HepG2 (cell line): ENCODE measurements around the gene SLC43A1. TPM values are rescaled to one million over a fixed set of nuclear protein-coding genes. Genes with fewer than 3 reads are reported as not detected.

Experiments used
- HINFP ChIP-seq: sonication (generic); formaldehyde crosslinking; IDR thresholded peaks from 2 replicates; pipeline ENCODE4 v1.4.0; 2020; ENCODE audit warnings: low read depth, mild to moderate bottlenecking, missing genetic modification reagents
- IRF2 ChIP-seq: IDR thresholded peaks from 2 replicates; pipeline ENCODE4 v1.6.1; 2018; ENCODE audit warnings: missing genetic modification reagents, missing compliant biosample characterization
- KAT7 ChIP-seq: IDR thresholded peaks from 2 replicates; pipeline ENCODE4 v1.6.1; 2018; ENCODE audit warnings: borderline replicate concordance, missing compliant biosample characterization
- KDM5B ChIP-seq: sonication (generic); formaldehyde crosslinking; IDR thresholded peaks from 2 replicates; pipeline ENCODE4 v1.4.0; 2020; ENCODE audit warnings: missing genetic modification reagents, mild to moderate bottlenecking, borderline replicate concordance
- KLF9 ChIP-seq: IDR thresholded peaks from 2 replicates; pipeline ENCODE4 v1.6.1; 2016; ENCODE audit warnings: low read depth
- MED1 ChIP-seq: sonication (generic); formaldehyde crosslinking; IDR thresholded peaks from 2 replicates; pipeline ENCODE4 v1.4.0; 2020; ENCODE audit warnings: missing genetic modification reagents
- NRL ChIP-seq: sonication (generic); formaldehyde crosslinking; IDR thresholded peaks from 2 replicates; pipeline ENCODE4 v1.5.0; 2020; ENCODE audit warnings: missing genetic modification reagents, mild to moderate bottlenecking, moderate library complexity, borderline replicate concordance
- PRDM10 ChIP-seq: sonication (generic); formaldehyde crosslinking; IDR thresholded peaks from 2 replicates; pipeline ENCODE4 v1.4.0; 2020; ENCODE audit warnings: low read depth, missing genetic modification reagents
- RARG ChIP-seq: sonication (generic); formaldehyde crosslinking; IDR thresholded peaks from 2 replicates; pipeline ENCODE4 v1.4.0; 2020; ENCODE audit warnings: low read depth, mild to moderate bottlenecking, missing genetic modification reagents
- RXRB ChIP-seq: IDR thresholded peaks from 2 replicates; pipeline ENCODE4 v1.6.1; 2016; ENCODE audit warnings: borderline replicate concordance, missing genetic modification reagents, missing compliant biosample characterization
- SMAD3 ChIP-seq: sonication (generic); formaldehyde crosslinking; IDR thresholded peaks from 2 replicates; pipeline ENCODE4 v1.4.0; 2020; ENCODE audit warnings: missing genetic modification reagents
- SMARCC2 ChIP-seq: fragments of 450-650 bp; IDR thresholded peaks from 2 replicates; pipeline ENCODE4 v1.6.1; 2017; ENCODE audit warnings: antibody characterized with exemption, mild to moderate bottlenecking
- SOX13 ChIP-seq, 3 experiments: fragments of 450-650 bp in 1 of 3; sonication (generic) in 1 of 3; formaldehyde crosslinking in 1 of 3; IDR thresholded peaks in 2 of 3; conservative IDR thresholded peaks in 1 of 3; 2 replicates each; pipeline versions ENCODE4 v1.5.0 to v1.6.1; 2016 to 2020; ENCODE audit warnings: antibody characterized with exemption in 1 of 3, mild to moderate bottlenecking in 1 of 3, missing compliant biosample characterization in 1 of 3, missing genetic modification reagents in 1 of 3, moderate library complexity in 1 of 3
- SOX6 ChIP-seq, 2 experiments: fragments of 450-650 bp in 1 of 2; sonication (generic) in 1 of 2; formaldehyde crosslinking in 1 of 2; IDR thresholded peaks; 2 replicates each; pipeline versions ENCODE4 v1.4.0 to v1.6.1; 2017 to 2020; ENCODE audit warnings: antibody characterized with exemption in 1 of 2, mild to moderate bottlenecking in 1 of 2, missing genetic modification reagents in 1 of 2
- SP140L ChIP-seq: sonication (generic); formaldehyde crosslinking; IDR thresholded peaks from 2 replicates; pipeline ENCODE4 v1.4.0; 2020; ENCODE audit warnings: missing genetic modification reagents, borderline replicate concordance
- ZBTB7A ChIP-seq: sonication (generic); formaldehyde crosslinking; IDR thresholded peaks from 2 replicates; pipeline ENCODE4 v1.8.0; 2022; ENCODE audit warnings: mild to moderate bottlenecking, missing genetic modification reagents
- ZFP36L2 ChIP-seq: sonication (generic); formaldehyde crosslinking; IDR thresholded peaks from 2 replicates; pipeline ENCODE4 v1.4.0; 2020; ENCODE audit warnings: missing genetic modification reagents
- ZNF547 ChIP-seq: sonication (generic); formaldehyde crosslinking; IDR thresholded peaks from 2 replicates; pipeline ENCODE4 v1.5.1; 2020; ENCODE audit warnings: mild to moderate bottlenecking, missing genetic modification reagents
- ZNF644 ChIP-seq: IDR thresholded peaks from 2 replicates; pipeline ENCODE4 v1.6.1; 2016; ENCODE audit warnings: low read depth
- polyA plus RNA-seq, 8 experiments: library from polyadenylated mRNA; depleted of rRNA in 3 of 8; stranded (reverse) in 7 of 8; unstranded in 1 of 8; fragments of >200 nt; fragmentation: Illumina TruSeq in 4 of 8; extraction: Trizol in 4 of 8; gene quantifications; 2 replicates each; pipeline versions ENCODE4 v1.2.1 to v1.2.3, GENCODE V29; 2011 to 2016; ENCODE audit warnings: low read depth in 4 of 8, missing spikeins in 1 of 8, mixed read lengths in 1 of 8; ENCODE audit not compliant: insufficient read depth in 1 of 8
- total RNA-seq, 5 experiments: library from RNA; depleted of rRNA; stranded (reverse); fragments of >200 nt; fragmentation: Illumina TruSeq; extraction: Trizol; gene quantifications; 2 replicates each; pipeline ENCODE4 v1.2.3, GENCODE V29; 2016; ENCODE audit warnings: low read depth in 1 of 5
- TF ChIP-seq, protein P1 (sequence below): fragments of 450-650 bp; IDR thresholded peaks from 2 replicates; pipeline ENCODE4 v1.6.1; 2017
- TF ChIP-seq, protein P2 (sequence below): sonication (generic); formaldehyde crosslinking; IDR thresholded peaks from 2 replicates; pipeline ENCODE4 v1.5.0; 2020; ENCODE audit warnings: mild to moderate bottlenecking, missing genetic modification reagents, borderline replicate concordance

SLC43A1 gene
- total and polyA plus RNA-seq, 2 of the 13 experiments (the other 11 are each of a cell fraction or from before 2014, with no cell fraction given): 72.3 to 87.6 TPM

GRCh38 chr11:57502870-57503269 is 12.6 kb downstream of the SLC43A1 start (continued):
- 0 out of 2 replicates have a peak, but pooled peaks have one; percentile 36 for TF ChIP-seq PRDM10 (CRISPR knock-in tag)
- no peak for TF ChIP-seq ZBTB7A (CRISPR knock-in tag)
- TF ChIP-seq ZNF547 (CRISPR knock-in tag): no peak
- no peak for TF ChIP-seq NRL (CRISPR knock-in tag)
- TF ChIP-seq RARG (CRISPR knock-in tag): no peak
- TF ChIP-seq IRF2: 0 out of 2 replicates have a peak, but pooled peaks have one; percentile 46
- TF ChIP-seq KLF9 (CRISPR knock-in tag): no peak
- no peak for TF ChIP-seq SP140L
- no peak for TF ChIP-seq KDM5B (CRISPR knock-in tag)
- TF ChIP-seq, protein P1, sequence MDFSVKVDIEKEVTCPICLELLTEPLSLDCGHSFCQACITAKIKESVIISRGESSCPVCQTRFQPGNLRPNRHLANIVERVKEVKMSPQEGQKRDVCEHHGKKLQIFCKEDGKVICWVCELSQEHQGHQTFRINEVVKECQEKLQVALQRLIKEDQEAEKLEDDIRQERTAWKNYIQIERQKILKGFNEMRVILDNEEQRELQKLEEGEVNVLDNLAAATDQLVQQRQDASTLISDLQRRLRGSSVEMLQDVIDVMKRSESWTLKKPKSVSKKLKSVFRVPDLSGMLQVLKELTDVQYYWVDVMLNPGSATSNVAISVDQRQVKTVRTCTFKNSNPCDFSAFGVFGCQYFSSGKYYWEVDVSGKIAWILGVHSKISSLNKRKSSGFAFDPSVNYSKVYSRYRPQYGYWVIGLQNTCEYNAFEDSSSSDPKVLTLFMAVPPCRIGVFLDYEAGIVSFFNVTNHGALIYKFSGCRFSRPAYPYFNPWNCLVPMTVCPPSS: no peak
- peak; percentile 52; the same call in 1 of the 2 replicates for TF ChIP-seq SMAD3 (CRISPR knock-in tag)
- peak; percentile 73 for TF ChIP-seq MED1 (CRISPR knock-in tag)
- TF ChIP-seq SMARCC2: no peak
- no peak for TF ChIP-seq SOX6 (IDR thresholded peaks at IDR 0.05)
- TF ChIP-seq SOX6 (CRISPR knock-in tag; IDR thresholded peaks at IDR 0.05): peak; percentile 93
- TF ChIP-seq SOX13 (IDR thresholded peaks at IDR 0.05): peak; percentile 62; the same call in 1 of the 2 replicates
- TF ChIP-seq SOX13 (CRISPR knock-in tag; conservative IDR thresholded peaks at IDR 0.05 in 1 of 2, IDR thresholded peaks at IDR 0.05 in 1 of 2): peak in 1 of 2 experiments; percentile 93; a peak in 2 of 4 replicates
- TF ChIP-seq ZNF644 (CRISPR knock-in tag): 0 out of 2 replicates have a peak, but pooled peaks have one; percentile 14
- peak; percentile 88 for TF ChIP-seq RXRB (CRISPR knock-in tag)
- no peak for TF ChIP-seq KAT7 (CRISPR knock-in tag)
- TF ChIP-seq ZFP36L2: no peak
- TF ChIP-seq, protein P2, sequence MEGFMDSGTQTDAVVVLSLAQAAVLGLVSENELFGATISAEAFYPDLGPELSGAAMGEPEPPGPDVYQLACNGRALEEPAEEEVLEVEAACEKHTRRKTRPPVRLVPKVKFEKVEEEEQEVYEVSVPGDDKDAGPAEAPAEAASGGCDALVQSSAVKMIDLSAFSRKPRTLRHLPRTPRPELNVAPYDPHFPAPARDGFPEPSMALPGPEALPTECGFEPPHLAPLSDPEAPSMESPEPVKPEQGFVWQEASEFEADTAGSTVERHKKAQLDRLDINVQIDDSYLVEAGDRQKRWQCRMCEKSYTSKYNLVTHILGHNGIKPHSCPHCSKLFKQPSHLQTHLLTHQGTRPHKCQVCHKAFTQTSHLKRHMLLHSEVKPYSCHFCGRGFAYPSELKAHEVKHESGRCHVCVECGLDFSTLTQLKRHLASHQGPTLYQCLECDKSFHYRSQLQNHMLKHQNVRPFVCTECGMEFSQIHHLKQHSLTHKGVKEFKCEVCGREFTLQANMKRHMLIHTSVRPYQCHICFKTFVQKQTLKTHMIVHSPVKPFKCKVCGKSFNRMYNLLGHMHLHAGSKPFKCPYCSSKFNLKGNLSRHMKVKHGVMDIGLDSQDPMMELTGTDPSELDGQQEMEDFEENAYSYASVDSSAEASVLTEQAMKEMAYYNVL: peak; percentile 67; the same call in 1 of the 2 replicates
- 0 out of 2 replicates have a peak, but pooled peaks have one; percentile 18 for TF ChIP-seq HINFP (CRISPR knock-in tag)
